Left ventricle myocardium inferior (tissue), 1 donor: Measurements from ENCODE around the gene CKS1B. TPM values are rescaled to one million over a fixed set of nuclear protein-coding genes. Genes with fewer than 3 reads are reported as not detected.

Experiments
- DNase-seq: peaks from one replicate; pipeline ENCODE4 v3.0.0-alpha.2; 2020
- H3K27ac ChIP-seq: fragments of 200-600 bp; replicated peaks from 2 replicates; pipeline ENCODE4 v1.8.0; 2021
- H3K27me3 ChIP-seq: fragments of 200-600 bp; 2 replicates; pipeline ENCODE4 v1.8.0; 2021; ENCODE audit warnings: low read depth
- H3K36me3 ChIP-seq: fragments of 200-600 bp; 2 replicates; pipeline ENCODE4 v1.8.0; 2021
- H3K4me1 ChIP-seq: fragments of 200-600 bp; 2 replicates; pipeline ENCODE4 v1.8.0; 2021
- H3K4me3 ChIP-seq: fragments of 200-600 bp; 2 replicates; pipeline ENCODE4 v1.8.0; 2021; ENCODE audit warnings: mild to moderate bottlenecking, moderate library complexity
- H3K9me3 ChIP-seq: fragments of 200-600 bp; replicated peaks from 2 replicates; pipeline ENCODE4 v1.8.0; 2021
- CTCF ChIP-seq: fragments of 200-600 bp; IDR thresholded peaks from 2 replicates; pipeline ENCODE4 v1.8.0; 2021; ENCODE audit warnings: antibody characterized with exemption, mild to moderate bottlenecking, borderline replicate concordance
- intact Hi-C: fragments of 100-400 bp; cut with micrococcal nuclease; formaldehyde crosslinking; loops from one replicate; pipeline ENCODE4 v1.11.0; 2022
- total RNA-seq: library from RNA; stranded (reverse); fragmentation: NEBNext Ultra II Directional; extraction: Animal tissue kit (Norgen Biotek cat#: 25700); gene quantifications from one replicate; pipeline ENCODE4 v1.2.1, GENCODE V29; 2021
- donor health status: DM: no; HTN: yes; CAD: no; lungs with severe emphysema.

The CKS1B gene
- total RNA-seq, 1 donor from 2014 or later = 17.8 TPM

- H3K4me1 ChIP-seq = peaks cover 70% of the 10 kb centered on the region
- H3K4me3 ChIP-seq = no peak overlapping the region
- no peaks in the 10 kb centered on the region for H3K27me3 ChIP-seq
- DNase-seq = no peak
- peaks cover 30% of the 10 kb centered on the region for H3K36me3 ChIP-seq
- no peak overlapping the region for H3K27ac ChIP-seq
- no peaks in the 10 kb centered on the region for H3K9me3 ChIP-seq
- intact Hi-C loops = no loop called here
- no peak for TF ChIP-seq CTCF
Measured at GRCh38 chr1:154959426-154959780, 15.1 kb upstream of the CKS1B start.

- Histone ChIP-seq H3K27me3 (no peaks in the 10 kb centered on the region), H3K4me3 (peak overlapping the region; percentile 82), H3K4me1 (peaks cover 58% of the 10 kb centered on the region), H3K36me3 (peaks cover 42% of the 10 kb centered on the region), H3K9me3 (no peaks in the 10 kb centered on the region), H3K27ac (peak overlapping the region; percentile 100)
- TF ChIP-seq CTCF = no peak
- intact Hi-C loops = no loop called here
- no peak for DNase-seq
Measured at GRCh38 chr1:154960446-154961136, 13.9 kb upstream of the CKS1B start.

- Histone ChIP-seq H3K27me3 (no peaks in the 10 kb centered on the region), H3K27ac (peak within 1 kb of the TSS; percentile 100), H3K4me3 (peak within 1 kb of the TSS; percentile 82), H3K36me3 (peaks cover 51% of the 10 kb centered on the region), H3K9me3 (no peaks in the 10 kb centered on the region), H3K4me1 (peaks cover 51% of the 10 kb centered on the region)
- peak; percentile 71 for TF ChIP-seq CTCF
- DNase-seq = peak; percentile 83
- intact Hi-C loops = no loop called here
Measured at GRCh38 chr1:154961207-154962155, 13.0 kb upstream of the CKS1B start, which contains the start of gene PYGO2. Gene PYGO2, minus strand, starts transcription at chr1:154961782. Its CDS starts 206 bp downstream, at chr1:154961576.

GRCh38 chr1:154962156-154962749 is 12.2 kb upstream of the CKS1B start:
- intact Hi-C loops = no loop called here
- H3K9me3 ChIP-seq = no peaks in the 10 kb centered on the region
- peak overlapping the region; percentile 100 for H3K27ac ChIP-seq
- no peak for TF ChIP-seq CTCF
- peaks cover 58% of the 10 kb centered on the region for H3K36me3 ChIP-seq
- DNase-seq = no peak
- peak overlapping the region; percentile 82 for H3K4me3 ChIP-seq
- H3K27me3 ChIP-seq = no peaks in the 10 kb centered on the region
- peaks cover 50% of the 10 kb centered on the region for H3K4me1 ChIP-seq

GRCh38 chr1:154962795-154963330 is 11.6 kb upstream of the CKS1B start:
- intact Hi-C loops = no loop called here
- peak overlapping the region; percentile 82 for H3K4me3 ChIP-seq
- no peak for DNase-seq

More at GRCh38 chr1:154962795-154963330, 11.6 kb upstream of the CKS1B start:
- H3K4me1 ChIP-seq = peaks cover 51% of the 10 kb centered on the region
- no peaks in the 10 kb centered on the region for H3K27me3 ChIP-seq
- no peak for TF ChIP-seq CTCF
- H3K9me3 ChIP-seq = no peaks in the 10 kb centered on the region
- H3K36me3 ChIP-seq = peaks cover 65% of the 10 kb centered on the region
- peak overlapping the region; percentile 100 for H3K27ac ChIP-seq
